MM.1S (cell line): ENCODE results near the gene SENP6.

Experiments
- DNase-seq: peaks from one replicate; pipeline ENCODE4 v3.0.0-alpha.2; 2015
- H2AFZ ChIP-seq: fragments of 300-600 bp; sonication (generic); 2 replicates; pipeline ENCODE4 v1.6.0; 2016; ENCODE audit warnings: antibody characterized with exemption, low read length
- H3F3A ChIP-seq: fragments of 300-600 bp; sonication (generic); 2 replicates; pipeline ENCODE4 v1.6.1; 2016; ENCODE audit warnings: mild to moderate bottlenecking, antibody characterized with exemption, low read length, moderate library complexity, mixed read lengths; ENCODE audit not compliant: insufficient read depth
- H3K27ac ChIP-seq: fragments of 300-600 bp; sonication (generic); 2 replicates; pipeline ENCODE4 v1.5.1; 2016; ENCODE audit warnings: mild to moderate bottlenecking, low read length
- H3K27me3 ChIP-seq: fragments of 300-600 bp; sonication (generic); replicated peaks from 2 replicates; pipeline ENCODE4 v1.6.0; 2016; ENCODE audit warnings: low read length; ENCODE audit not compliant: insufficient read depth
- H3K36me3 ChIP-seq: fragments of 300-600 bp; sonication (generic); replicated peaks from 2 replicates; pipeline ENCODE4 v1.6.1; 2016; ENCODE audit warnings: mild to moderate bottlenecking, low read length, mixed read lengths; ENCODE audit not compliant: insufficient read depth
- H3K4me1 ChIP-seq: fragments of 300-600 bp; sonication (generic); 2 replicates; pipeline ENCODE4 v1.6.1; 2016; ENCODE audit warnings: low read length, mixed read lengths
- H3K4me2 ChIP-seq: fragments of 300-600 bp; sonication (generic); 2 replicates; pipeline ENCODE4 v1.6.0; 2016; ENCODE audit warnings: low read depth, low read length
- H3K4me3 ChIP-seq: fragments of 300-600 bp; sonication (generic); 2 replicates; pipeline ENCODE4 v1.5.1; 2016; ENCODE audit warnings: low read length, mixed read lengths
- H3K79me2 ChIP-seq: fragments of 300-600 bp; sonication (generic); 2 replicates; pipeline ENCODE4 v1.6.1; 2016; ENCODE audit warnings: mixed run types, low read length, mixed read lengths
- H3K9ac ChIP-seq: fragments of 300-600 bp; sonication (generic); 2 replicates; pipeline ENCODE4 v1.6.1; 2016; ENCODE audit warnings: low read length, mixed read lengths
- H3K9me2 ChIP-seq: fragments of 300-600 bp; sonication (generic); replicated peaks from 2 replicates; pipeline ENCODE4 v1.6.1; 2016; ENCODE audit warnings: mild to moderate bottlenecking, low read length, mixed read lengths; ENCODE audit not compliant: insufficient read depth
- H3K9me3 ChIP-seq: fragments of 300-600 bp; sonication (generic); replicated peaks from 2 replicates; pipeline ENCODE4 v1.6.1; 2016; ENCODE audit warnings: mild to moderate bottlenecking, low read length, mixed read lengths; ENCODE audit not compliant: insufficient read depth
- H4K20me1 ChIP-seq: fragments of 300-600 bp; sonication (generic); 2 replicates; pipeline ENCODE4 v1.6.1; 2016; ENCODE audit warnings: mild to moderate bottlenecking, low read length, moderate library complexity, mixed read lengths; ENCODE audit not compliant: insufficient read depth
- EZH2 ChIP-seq: fragments of 300-600 bp; sonication (generic); optimal IDR thresholded peaks from 2 replicates; pipeline ENCODE3; 2017; ENCODE audit warnings: low read depth, mild to moderate bottlenecking, antibody characterized with exemption, low read length, mixed read lengths
- EZH2phosphoT487 ChIP-seq: fragments of 300-600 bp; sonication (generic); IDR thresholded peaks from 2 replicates; pipeline ENCODE4 v1.6.1; 2018; ENCODE audit warnings: antibody characterized with exemption, low read length
- TF ChIP-seq, protein P1 (sequence below): fragments of 300-600 bp; sonication (generic); IDR thresholded peaks from 2 replicates; pipeline ENCODE4 v1.5.1; 2016; ENCODE audit warnings: antibody characterized with exemption, low read length, mixed read lengths

SENP6 gene

DNA sequence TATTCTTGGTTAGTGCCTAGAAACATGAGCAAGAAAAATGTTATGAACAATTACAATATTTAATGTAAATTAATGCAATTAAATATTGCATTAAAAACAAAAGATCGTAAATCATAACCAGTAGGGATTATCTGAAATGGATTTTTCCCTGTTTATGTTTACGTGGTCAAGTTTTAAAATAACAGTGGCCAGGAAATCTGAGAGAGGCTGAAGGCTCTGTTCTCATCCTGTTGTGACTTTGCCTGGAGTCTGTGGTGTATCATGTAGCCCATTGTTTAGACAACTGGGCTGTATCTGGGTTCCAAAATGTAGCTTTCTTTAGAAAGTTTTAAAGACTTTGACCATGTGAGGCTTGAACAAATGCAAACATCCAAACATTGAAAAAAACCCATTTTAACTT lies 149.8 kb downstream of the SENP6 start:
- H3K9me2 ChIP-seq: no peaks in the 10 kb centered on the region
- no peaks in the 10 kb centered on the region; the same call in 1 of the 2 replicates for H4K20me1 ChIP-seq
- peaks cover 72% of the 10 kb centered on the region for H3K79me2 ChIP-seq
- no peak overlapping the region for H2AFZ ChIP-seq
- DNase-seq: no peak
- H3K9me3 ChIP-seq: no peaks in the 10 kb centered on the region
- peak overlapping the region; percentile 70; the same call in 1 of the 2 replicates for H3K4me2 ChIP-seq
- no peaks in the 10 kb centered on the region for H3K27me3 ChIP-seq
- TF ChIP-seq, protein P1, sequence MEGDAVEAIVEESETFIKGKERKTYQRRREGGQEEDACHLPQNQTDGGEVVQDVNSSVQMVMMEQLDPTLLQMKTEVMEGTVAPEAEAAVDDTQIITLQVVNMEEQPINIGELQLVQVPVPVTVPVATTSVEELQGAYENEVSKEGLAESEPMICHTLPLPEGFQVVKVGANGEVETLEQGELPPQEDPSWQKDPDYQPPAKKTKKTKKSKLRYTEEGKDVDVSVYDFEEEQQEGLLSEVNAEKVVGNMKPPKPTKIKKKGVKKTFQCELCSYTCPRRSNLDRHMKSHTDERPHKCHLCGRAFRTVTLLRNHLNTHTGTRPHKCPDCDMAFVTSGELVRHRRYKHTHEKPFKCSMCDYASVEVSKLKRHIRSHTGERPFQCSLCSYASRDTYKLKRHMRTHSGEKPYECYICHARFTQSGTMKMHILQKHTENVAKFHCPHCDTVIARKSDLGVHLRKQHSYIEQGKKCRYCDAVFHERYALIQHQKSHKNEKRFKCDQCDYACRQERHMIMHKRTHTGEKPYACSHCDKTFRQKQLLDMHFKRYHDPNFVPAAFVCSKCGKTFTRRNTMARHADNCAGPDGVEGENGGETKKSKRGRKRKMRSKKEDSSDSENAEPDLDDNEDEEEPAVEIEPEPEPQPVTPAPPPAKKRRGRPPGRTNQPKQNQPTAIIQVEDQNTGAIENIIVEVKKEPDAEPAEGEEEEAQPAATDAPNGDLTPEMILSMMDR: no peak
- TF ChIP-seq EZH2 (no peak), EZH2phosphoT487 (no peak)
- H3K36me3 ChIP-seq: no peaks in the 10 kb centered on the region; the same call in 1 of the 2 replicates
- H3K4me3 ChIP-seq: no peak overlapping the region
- no peak overlapping the region for H3K27ac ChIP-seq
- H3F3A ChIP-seq: peaks cover 49% of the 10 kb centered on the region
- H3K4me1 ChIP-seq: peaks cover 44% of the 10 kb centered on the region
- H3K9ac ChIP-seq: no peak overlapping the region

DNA sequence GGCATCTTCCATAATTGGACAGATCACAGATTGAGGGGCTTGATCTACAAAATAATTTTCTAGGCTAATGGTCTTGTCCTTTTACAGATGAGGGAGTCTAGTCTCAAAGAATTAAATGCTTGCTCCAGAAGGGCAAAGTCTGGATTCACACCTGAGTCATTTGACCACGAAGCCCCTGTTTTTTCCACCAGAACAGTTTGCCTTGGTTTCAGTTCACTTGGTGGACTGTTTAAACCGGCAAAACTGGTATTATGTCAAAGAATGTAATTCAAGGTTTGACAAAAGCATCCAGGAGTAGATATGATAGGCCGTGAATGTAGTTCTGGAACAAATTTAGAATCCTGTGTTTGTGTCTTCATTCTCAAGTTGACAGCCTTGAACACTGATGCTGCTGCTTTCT lies 150.7 kb downstream of the SENP6 start:
- H3K36me3 ChIP-seq: no peaks in the 10 kb centered on the region; the same call in 1 of the 2 replicates
- H3K9ac ChIP-seq: no peak overlapping the region
- H3F3A ChIP-seq: peaks cover 49% of the 10 kb centered on the region
- no peak overlapping the region; the same call in 1 of the 2 replicates for H3K27ac ChIP-seq
- H3K4me3 ChIP-seq: no peak overlapping the region
- H3K9me3 ChIP-seq: no peaks in the 10 kb centered on the region
- H3K9me2 ChIP-seq: no peaks in the 10 kb centered on the region
- no peak for TF ChIP-seq EZH2phosphoT487
- TF ChIP-seq, protein P1: no peak
- TF ChIP-seq EZH2: no peak
- peaks cover 43% of the 10 kb centered on the region for H3K4me1 ChIP-seq
- no peak overlapping the region for H2AFZ ChIP-seq
- peak; percentile 19 for DNase-seq
- no peaks in the 10 kb centered on the region for H3K27me3 ChIP-seq
- H3K79me2 ChIP-seq: peaks cover 79% of the 10 kb centered on the region
- peak overlapping the region; percentile 45; the same call in 1 of the 2 replicates for H3K4me2 ChIP-seq
- no peaks in the 10 kb centered on the region; the same call in 1 of the 2 replicates for H4K20me1 ChIP-seq

DNA sequence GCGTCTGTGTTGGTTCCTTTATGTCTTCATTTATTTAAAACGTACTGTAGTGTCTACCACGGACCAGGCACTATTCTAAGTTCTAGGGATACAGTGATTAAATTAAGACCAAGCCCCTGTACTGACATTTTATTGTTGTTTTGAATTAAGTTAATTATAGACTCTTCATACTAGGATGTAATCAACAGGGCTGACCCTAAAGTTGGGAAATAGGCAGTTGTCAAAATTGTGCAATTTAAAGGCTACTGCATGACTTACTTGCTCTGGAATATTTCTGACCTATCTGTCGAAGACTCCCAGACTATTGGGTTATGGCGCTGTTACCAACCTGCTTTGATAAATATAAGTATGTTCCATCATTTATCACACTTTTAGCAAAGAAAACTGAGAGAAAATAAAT lies 154.0 kb downstream of the SENP6 start:
- peaks cover 97% of the 10 kb centered on the region for H3K79me2 ChIP-seq

More for the DNA sequence above, 154.0 kb downstream of the SENP6 start:
- H3K4me1 ChIP-seq: peaks cover 28% of the 10 kb centered on the region
- TF ChIP-seq, protein P1: no peak
- TF ChIP-seq EZH2 (no peak), EZH2phosphoT487 (no peak)
- no peaks in the 10 kb centered on the region for H3K9me3 ChIP-seq
- H3K36me3 ChIP-seq: no peaks in the 10 kb centered on the region; the same call in 1 of the 2 replicates
- H2AFZ ChIP-seq: no peak overlapping the region
- H3K9ac ChIP-seq: no peak overlapping the region
- H3K27me3 ChIP-seq: no peaks in the 10 kb centered on the region
- no peaks in the 10 kb centered on the region; the same call in 1 of the 2 replicates for H4K20me1 ChIP-seq
- H3K4me3 ChIP-seq: no peak overlapping the region
- no peak overlapping the region for H3K4me2 ChIP-seq
- H3K27ac ChIP-seq: no peak overlapping the region
- no peak for DNase-seq
- H3F3A ChIP-seq: peaks cover 19% of the 10 kb centered on the region
- no peaks in the 10 kb centered on the region for H3K9me2 ChIP-seq
